ENCODE measurements around the gene ADISSP.

DNA sequence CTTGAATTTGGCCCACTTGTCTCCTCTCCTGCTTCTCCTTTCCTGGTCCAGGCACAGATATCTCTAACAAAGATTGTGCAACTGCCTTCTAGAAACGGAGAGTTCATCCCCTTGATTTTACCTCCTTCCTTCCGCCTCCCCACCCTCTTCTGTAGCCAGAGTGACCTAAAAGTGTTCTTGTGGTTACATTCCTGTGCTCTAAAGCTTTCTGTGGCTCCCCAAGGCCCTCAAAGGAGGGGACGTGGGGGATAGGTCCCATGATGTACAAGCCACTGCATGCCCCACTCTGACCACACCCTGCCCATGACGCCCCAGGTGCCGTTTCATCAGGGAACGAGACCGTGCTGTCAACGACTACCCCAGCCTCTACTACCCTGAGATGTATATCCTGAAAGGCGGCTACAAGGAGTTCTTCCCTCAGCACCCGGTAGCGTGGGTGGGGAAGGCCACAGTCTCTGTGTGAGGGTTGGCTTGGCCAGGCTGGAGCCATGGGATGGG lies 36.8 kb upstream of the ADISSP start:
- TF ChIP-seq, protein P1, sequence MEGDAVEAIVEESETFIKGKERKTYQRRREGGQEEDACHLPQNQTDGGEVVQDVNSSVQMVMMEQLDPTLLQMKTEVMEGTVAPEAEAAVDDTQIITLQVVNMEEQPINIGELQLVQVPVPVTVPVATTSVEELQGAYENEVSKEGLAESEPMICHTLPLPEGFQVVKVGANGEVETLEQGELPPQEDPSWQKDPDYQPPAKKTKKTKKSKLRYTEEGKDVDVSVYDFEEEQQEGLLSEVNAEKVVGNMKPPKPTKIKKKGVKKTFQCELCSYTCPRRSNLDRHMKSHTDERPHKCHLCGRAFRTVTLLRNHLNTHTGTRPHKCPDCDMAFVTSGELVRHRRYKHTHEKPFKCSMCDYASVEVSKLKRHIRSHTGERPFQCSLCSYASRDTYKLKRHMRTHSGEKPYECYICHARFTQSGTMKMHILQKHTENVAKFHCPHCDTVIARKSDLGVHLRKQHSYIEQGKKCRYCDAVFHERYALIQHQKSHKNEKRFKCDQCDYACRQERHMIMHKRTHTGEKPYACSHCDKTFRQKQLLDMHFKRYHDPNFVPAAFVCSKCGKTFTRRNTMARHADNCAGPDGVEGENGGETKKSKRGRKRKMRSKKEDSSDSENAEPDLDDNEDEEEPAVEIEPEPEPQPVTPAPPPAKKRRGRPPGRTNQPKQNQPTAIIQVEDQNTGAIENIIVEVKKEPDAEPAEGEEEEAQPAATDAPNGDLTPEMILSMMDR (IDR thresholded peaks at IDR 0.05; ENCODE audit: control extremely low read depth in 1 of 3, insufficient read depth in 1 of 3, low read depth in 1 of 3, low read length in 3 of 3): no peak
- no peak for TF ChIP-seq RFX5 (IDR thresholded peaks at IDR 0.05; ENCODE audit: borderline replicate concordance, low read depth, low read length)
- no peak for TF ChIP-seq PHF8 (conservative IDR thresholded peaks at IDR 0.05; ENCODE audit: low read depth, low read length)
- TF ChIP-seq EGR1 (IDR thresholded peaks at IDR 0.05; ENCODE audit: borderline replicate concordance, low read depth, low read length): no peak
- TF ChIP-seq JUND (IDR thresholded peaks at IDR 0.05; ENCODE audit: low read length): no peak
